NCI-H187 (cell line): Measurements from ENCODE around the gene GFAP.
"Not testable (repeated sequence)": the region's sequence is repeated elsewhere in the genome, so short reads cannot be mapped to it uniquely, and the experiment has no call there.

Experiments
- DNase-seq, 2 experiments: peaks; one replicate each; lab custom pipeline; 2025; lab: John Stamatoyannopoulos, UW

Gene GFAP

GRCh38 chr17:44915321-44915726, at the start of gene GFAP:
Gene GFAP (minus strand): TSS chr17:44915500. CDS start chr17:44915486, 14 bp downstream.
- DNase-seq = no peak

DNA sequence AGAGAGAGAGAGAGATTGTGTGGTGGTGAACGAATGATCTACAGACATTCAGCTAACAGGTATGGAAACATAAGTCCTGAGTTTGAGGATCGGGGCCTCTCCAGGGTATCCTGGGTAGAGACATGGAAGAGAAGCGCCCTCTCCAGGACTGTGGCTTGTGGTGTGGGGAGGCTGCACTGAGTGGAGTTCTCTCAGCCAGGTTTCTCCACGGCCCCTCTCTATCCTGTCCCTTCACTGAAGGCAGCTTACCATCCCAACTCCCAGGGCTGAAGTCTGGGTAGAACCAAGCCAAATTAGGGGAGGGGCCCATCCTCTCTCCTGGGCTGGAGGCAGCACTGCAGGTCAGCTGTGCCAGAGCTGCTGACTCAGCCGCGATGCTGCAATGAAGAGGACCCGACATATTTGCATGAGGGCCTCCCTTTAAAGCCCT, 46.6 kb upstream of the GFAP start:
- no peak for DNase-seq

DNA sequence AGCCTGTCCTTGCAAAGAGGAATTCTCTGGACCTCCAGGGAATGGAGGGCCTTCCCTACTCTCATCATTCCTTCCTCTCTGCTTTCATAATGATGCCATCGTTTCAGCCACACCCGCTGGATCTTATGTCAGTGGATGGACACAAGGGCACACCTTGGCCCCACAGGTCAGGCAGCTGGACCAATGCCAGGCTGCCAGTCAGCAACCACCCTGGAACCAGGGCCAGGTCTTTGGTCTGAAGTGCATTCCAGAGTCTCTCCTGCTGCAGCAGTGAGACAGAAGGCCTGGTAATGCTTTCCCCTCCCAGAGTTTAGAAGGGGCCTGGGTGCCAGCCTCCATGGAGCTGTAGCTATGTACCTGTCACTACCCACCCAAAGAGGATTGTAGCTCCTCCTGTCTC, 45.4 kb upstream of the GFAP start:
- no peak for DNase-seq

GRCh38 chr17:44959821-44960531, 44.7 kb upstream of the GFAP start:
- DNase-seq = no peak

GRCh38 chr17:44956998-44957981, 42.0 kb upstream of the GFAP start:
- DNase-seq = no peak

GRCh38 chr17:44955674-44956425, 40.5 kb upstream of the GFAP start:
- DNase-seq = no peak

DNA sequence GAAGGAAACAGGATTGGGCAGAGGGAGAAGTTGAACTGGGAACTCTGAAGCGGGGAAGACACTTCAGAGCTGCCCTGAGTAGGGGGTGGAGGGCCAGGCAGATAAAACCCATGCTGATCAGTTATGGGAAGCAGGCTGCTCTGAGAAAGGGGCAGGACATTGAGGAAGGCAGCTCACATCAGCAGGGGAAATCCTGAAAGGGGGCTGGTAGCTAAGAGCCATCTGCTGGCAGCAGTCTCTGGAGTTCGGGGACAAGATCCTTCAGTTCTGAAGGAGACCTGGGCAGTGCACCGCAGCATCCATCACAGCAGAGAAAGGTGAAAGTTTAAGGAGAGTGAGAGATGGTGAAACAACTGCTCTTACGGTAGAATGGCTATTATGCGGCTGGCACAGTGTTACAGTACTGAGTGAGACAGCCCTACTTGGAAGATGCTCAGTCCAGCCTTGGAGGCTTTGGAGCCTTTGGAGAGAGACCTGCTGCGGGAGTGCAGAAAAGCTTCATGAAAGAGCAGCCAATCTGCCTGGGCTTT, 37.7 kb upstream of the GFAP start:
- DNase-seq = no peak

DNA sequence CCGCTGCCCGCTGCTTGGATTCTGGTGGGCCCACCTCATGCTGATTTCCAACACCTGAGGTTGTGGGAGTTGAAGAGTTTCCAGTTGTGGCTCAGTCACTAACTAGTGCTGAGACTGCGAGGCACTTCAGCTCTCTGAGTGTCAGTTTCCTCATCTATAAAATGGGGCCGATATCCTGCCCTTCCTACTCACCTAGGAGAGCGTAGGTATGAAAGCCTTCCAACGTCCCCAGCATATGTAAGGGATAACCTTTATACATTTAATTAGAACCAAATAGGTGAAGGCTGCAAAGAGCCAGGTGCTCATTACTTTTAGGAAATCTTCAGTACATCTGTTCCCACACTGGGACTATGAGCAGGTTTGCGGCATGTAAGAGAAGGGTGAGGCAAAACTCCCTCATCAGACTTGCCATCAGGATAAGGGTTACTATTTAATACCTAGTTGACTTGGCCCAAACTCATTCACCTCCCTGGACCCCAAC, 33.1 kb upstream of the GFAP start:
- no peak for DNase-seq

- peak; percentile 79 to 90 for DNase-seq
These were observed 32.4 kb upstream of the GFAP start, which contains the start of gene KIF18B for GRCh38 chr17:44947461-44948314. Gene KIF18B (minus strand): TSS chr17:44947773. CDS start chr17:44936344, 11,429 bp downstream.

- DNase-seq = not testable (repeated sequence)
These were observed 30.4 kb upstream of the GFAP start for GRCh38 chr17:44945652-44946051.

GRCh38 chr17:44942456-44942855, 27.2 kb upstream of the GFAP start:
- no peak for DNase-seq

- DNase-seq = no peak
These were observed 26.5 kb upstream of the GFAP start for GRCh38 chr17:44941712-44942331.

- no peak for DNase-seq
These were observed 25.5 kb upstream of the GFAP start for GRCh38 chr17:44940768-44941167.

GRCh38 chr17:44940317-44940716, 25.0 kb upstream of the GFAP start:
- DNase-seq = no peak

DNA sequence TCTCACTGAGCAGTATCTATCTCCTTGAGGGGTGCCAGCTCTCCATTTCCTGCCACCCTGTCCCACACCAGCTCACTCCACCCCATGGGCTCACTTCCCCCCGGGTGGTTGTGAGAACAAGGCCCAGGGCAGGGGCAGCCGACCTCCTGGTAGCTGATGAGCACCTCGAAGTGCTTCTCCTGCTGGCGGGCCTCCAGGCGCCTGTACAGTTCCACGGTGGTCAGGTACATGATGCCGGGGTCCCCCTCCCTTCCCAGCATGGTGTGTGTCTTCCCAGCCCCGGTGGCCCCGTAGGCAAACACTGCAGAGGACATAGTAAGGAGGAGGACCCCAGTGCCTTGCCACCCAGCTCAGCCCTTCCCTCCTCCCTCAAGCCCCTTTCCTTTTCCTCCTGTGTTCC, 19.8 kb upstream of the GFAP start:
- DNase-seq = no peak

DNA sequence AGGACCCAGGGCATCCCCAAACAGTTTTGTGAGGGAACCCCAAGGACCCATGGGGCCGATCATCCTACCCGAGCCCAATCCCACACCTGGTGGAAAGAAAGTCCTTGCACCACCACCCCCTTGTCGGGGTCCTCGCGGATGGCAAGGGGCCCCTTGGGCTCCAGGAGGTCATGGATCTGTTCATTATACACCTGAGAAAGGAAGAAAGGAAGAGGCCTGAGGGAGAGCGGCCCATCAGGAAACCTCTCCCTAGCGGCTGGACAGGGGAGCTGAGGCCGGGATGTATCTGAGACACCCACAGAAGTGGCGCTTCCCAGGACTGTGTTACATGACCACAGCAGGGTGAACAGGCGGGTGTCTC, 19.4 kb upstream of the GFAP start:
- no peak for DNase-seq

DNA sequence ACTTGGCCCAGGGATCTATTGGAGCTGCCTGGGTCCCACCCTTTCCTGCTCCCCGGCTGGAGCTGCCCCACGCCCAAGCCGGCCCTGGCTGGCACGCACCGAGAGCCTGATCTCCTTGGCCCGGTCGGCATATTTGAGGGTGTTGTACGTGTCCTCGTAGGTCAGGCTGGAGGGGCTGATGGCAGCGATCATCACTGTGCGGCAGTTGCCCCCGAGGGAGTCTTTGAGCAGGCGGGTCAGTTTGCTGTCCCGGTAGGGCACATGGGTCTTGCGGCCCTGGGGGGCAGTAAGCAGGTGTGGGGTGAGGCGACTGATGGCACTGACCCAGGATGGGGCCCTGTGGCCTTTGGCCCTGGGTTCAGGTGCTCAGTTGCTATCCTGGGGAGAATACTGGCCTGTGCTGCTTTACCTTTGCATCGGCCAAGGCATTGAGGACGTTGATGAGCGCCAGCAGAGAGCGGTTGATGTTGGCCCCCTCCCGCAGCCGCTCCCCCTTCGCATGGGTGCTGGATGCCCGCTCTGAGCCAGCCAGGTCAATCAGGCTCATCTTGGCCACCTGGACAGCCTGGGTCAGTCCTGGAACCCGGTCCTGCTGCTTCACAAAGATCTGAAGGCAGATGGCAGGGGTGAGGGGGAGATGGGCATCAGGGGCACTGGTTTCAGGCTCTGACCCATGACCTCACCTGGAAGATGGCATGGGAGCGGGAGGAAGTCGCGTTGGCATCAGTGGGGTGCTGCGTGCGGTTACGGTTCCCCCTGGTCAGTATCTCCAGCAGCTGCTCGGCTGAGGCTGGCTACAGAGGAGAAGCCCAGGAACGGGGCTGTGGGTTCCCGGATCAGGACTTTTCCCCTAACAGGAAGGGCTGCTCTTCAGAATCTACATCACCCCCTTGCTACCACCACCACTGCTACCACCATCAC, 18.8 kb upstream of the GFAP start:
- DNase-seq = no peak

DNA sequence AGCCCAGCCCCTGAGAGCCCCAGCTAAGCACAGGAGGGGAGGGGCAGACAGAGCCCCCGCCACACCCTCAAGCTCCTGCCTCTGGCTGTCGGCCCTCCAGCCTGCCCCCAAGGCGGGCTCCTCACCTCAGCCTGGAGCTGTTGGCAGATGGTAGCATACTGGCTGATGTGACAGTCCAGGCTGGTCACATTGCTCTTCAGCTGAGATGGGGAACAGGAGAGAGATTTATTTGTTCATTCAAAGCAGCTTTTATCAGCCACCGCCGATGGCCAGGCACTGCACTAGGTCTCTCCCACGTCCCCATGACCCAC, 17.4 kb upstream of the GFAP start:
- no peak for DNase-seq

- DNase-seq = no peak
These were observed 16.9 kb upstream of the GFAP start for GRCh38 chr17:44932096-44932786.
